Measurements from ENCODE around the gene CCL18.
"Not testable (repeated sequence)": the region's sequence is repeated elsewhere in the genome, so short reads cannot be mapped to it uniquely, and the experiment has no call there.

CCL18 gene

DNA sequence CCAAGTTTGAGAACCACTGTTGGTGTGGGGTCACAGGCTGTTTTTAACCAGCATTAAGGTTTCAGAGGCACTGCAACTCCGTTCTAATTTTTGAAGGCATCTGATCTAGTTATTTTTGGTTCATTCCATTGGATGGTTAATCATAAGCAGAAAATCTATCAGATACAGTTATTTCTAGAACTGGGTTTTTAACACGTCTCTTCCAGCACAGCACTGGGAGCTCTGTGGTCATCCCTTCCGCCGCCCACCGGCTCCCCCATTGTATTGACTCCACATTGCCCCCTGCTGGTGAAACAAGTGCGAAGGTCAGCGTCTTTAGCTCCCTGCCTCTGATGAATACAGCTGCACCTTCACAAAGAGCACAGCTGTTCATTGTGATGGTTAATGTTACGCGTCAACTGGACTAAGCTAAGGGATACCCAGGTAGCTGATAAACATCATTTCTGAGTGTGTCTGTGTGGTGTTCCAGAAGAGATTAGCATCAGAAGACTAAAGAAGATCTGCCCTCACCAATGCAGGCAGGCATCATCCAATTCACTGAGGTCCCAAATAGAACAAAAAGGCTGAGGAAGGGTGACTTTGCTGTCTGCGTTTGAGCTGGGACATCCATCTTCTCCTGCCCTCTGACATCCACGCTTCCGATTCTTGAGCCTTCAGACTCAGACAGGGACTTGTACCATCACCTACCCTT lies 8.5 kb downstream of the CCL18 start:
- DNase-seq: peak; percentile 13

DNA sequence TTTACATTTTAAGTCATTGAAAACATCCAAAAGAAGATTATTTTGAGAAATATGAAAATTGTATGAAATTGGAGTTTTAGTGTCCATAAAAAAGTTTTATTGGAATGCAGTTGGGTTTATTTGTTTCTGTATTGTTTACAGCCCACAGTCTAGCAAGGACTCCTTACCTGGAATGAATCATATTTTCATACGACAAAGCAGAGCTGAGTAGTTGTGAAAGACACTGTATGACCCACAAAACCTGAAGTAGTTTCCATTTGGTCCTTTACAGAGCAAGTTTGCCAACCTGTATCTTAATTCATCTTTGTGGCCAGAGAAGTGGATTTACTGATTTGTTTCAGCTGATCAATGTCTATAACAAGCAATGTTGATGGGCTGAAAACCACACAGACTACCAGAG lies 10.3 kb downstream of the CCL18 start:
- no peak for DNase-seq

DNA sequence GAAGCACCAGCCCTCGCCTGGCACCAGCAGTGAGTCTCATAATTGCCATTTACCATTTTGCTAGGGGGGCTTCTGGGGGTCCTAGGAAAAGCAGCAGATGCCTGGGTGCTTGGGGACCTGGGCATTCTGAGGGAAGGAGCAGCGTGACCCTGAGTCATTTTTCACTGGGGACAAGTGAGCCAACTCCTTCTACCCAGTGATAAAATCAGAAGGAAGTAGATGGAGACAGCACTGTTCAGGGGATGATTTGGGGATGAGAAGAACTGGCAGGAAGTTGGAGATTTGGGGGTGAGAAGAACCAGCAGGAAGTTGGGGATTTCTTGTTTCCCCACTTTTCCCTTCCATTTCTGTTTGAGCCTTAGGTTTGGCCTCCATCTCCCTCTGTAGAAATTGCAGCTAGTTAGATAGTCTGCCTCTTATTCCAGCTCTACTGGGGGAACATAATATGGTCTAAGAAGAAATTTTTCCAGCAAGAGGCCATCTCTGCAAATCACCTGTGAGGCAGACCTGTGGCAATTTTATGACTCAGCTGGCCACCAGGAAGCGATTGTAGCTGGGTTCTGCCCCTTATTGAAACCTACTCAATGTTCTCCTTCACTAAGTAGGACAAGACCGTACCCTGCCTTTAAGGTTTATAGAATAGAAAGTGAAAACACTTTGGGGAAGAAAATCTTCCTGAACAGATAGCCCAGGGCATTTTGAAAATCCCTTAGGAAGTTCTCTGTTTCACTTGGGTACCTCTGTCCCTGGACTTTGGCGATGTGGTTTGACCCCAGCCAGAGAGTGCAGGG lies 17.8 kb downstream of the CCL18 start:
- not testable (repeated sequence) for DNase-seq

DNA sequence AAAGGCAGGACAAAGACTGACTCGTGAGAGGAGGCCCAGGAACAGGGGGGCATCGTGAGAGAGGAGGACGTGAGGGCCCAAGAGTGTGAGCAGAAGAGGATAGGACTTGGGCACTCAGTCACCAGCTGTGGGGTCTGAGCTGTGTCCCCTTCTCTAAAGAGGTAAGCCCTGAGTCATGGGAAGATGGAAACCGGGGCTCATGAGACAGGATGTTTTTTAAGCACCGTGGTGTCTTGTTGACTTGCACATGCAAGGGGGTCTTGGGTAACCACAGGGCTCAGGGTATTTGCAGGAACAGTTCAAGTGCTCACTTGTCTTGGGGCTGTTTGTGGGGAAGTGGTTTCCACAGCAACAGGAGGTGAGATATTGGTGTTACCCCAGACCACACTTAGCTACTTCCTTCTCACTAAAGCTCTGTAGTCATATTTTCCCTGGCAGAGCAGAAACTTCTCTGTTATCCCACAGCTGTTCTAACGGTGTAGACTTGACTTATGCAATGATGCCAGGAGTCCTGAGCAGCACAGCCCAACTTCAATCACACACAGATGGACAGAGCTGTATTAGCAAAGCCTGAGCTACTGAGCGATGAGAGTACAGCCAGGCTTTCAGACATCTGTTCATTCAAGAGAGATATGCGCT lies 18.5 kb downstream of the CCL18 start:
- DNase-seq: not testable (repeated sequence)

DNA sequence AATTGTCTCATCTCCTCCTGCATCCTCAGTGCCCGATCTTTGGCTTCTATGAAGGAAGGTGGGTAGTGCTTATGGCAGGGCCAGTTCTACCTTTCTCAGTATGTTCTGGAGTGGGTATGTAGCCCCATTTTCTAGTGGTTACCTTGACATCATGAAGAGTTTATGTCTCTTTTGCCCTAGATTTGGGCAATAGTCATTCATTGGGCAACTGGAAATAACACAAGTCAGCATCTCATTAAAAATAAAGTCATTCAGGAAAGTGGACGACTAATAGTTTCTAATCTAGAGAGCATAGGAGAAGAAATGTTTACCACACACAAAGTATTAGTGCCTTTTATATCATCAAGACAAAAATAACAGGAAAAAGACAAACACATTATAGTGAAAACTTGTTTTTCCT lies 19.6 kb downstream of the CCL18 start:
- DNase-seq: not testable (repeated sequence)

DNA sequence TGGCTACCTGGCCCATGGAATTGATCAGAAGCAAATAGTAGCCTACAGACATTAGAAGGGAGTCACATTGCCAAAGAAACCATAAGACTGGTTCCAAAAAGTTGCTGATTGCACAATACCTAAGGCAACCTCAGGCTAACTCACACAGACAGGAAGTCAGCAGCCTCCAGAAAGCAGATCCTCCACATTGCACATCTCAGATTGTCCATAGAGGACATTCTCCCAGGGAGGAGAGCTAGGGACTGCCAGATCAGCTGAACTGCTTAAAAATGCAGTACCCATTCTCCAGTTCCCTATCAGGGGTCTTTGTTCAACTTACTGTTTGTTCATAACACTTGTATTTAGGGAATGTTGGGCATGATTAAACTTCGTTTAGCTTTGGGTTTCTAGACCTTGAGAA lies 21.7 kb downstream of the CCL18 start:
- no peak for DNase-seq

DNA sequence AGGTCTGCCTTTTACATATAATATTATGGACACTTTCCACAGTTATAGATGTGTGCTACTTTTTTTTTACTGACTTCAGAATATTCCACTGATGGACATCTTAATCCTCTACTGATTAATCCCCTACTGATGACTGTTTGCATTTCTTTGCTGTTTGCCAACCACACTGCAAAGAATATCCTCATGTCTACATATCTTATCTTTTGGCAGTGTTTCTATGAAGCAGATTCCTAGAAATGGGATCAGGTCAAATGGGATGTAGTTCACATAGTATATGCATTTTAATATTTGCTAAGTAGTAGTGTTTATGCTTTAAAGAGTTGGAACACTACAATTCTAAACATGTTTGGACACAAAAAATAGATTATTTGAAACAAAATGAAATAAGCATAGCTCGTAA lies 22.7 kb downstream of the CCL18 start:
- DNase-seq: no peak

DNA sequence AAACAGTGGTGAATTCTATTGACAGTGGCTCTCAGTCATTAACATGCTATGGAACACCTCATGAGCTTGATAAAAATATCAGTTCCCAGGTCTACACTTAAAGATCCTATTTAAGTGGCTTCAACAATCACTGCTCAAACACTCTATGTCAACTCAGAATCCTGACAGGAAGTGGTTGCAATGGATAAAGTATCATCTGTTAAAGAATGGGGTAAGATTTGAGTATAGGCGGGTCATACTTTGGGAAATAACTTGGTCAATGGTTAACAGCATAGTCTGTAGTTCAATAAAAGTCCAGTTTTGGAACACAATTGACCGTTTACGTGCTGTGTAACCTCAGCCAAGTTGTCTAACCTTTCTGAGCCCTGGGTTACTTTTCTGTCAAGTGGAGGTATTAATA lies 23.4 kb downstream of the CCL18 start:
- DNase-seq: not testable (repeated sequence)

DNA sequence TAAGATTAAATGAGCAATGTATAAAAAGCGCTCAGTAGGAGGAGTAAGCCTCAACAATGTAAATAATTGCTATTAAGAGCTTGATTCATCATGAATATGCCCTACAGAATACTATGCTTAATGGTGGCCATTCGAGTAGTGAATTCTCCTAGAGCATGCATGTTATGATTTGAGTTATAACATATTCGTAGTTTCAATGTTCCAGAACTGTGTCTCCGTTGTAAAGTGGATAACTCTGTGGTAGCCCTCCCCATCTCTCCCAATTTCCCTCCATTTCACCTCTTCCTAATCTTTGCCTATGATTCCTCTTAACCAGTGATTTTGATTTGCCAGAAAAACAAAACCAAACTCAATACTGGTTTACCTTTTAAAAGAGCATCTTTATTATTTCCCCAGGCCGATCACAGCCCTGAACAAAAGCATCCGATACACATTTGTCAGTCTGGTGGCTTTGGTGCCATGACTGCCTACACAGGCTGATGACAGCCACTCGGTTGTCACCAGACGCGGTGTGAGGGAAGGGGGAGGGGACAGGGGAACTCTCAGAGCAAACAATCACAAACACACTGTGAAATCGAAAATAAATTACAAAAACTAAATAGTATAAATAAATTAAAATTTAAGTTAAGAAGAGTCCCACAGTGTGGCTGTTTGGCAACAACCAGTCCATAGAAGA lies 24.0 kb downstream of the CCL18 start:
- not testable (repeated sequence) for DNase-seq

DNA sequence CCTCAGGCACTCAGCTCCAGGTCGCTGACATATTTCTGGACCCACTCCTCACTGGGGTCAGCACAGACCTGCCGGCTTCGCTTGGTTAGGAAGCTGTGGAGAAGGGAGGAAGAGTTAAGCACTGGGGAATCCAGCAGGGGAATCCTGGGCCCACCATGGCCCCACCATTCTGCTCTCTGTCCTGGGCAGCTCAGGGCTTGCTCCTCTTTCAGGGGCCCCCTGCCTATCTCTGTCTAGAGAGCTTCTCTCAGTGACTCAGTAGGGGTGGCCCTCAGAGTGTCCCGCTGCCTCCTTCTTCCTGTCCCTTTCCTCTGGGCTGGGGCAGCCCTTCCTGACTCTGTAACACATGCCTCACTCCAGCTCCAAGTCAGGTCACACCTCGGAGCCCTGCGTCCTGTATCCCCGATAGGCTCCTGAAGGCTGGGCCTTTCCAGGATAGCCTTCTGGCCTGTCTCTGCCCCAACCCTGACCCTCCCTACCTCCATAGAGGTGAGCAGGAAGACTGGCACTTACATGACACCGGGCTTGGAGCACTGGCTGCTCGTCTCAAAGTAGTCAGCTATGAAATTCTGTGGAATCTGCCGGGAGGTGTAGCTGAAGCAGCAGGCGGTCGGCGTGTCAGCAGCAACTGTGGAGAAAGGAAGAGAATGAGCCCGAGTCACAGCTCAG lies 24.7 kb downstream of the CCL18 start:
- no peak for DNase-seq

DNA sequence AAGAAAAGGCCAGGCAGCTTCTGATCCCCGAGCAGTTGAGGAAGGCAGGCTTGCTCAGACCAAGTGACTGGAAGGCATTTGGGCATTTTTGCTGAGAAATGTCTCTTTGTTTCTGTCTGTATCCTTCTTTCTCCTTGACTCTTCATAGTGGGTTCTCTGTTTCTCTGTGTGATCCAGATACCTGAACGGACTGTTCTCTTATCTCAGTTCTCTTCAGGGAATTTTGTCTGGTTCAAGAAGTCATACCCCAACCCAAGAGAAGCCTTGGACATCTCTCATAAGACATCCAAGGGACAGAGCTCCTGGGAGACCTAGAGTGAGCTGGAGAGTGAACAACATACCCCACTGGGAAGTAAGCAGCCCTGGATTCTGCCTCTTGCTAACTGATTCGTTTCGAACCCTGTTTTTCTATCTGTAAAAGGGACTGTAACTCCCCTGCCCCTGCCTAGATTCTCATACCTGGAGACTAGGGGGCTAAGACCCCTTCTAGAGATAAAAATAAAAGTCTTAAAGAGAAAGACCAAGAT lies 25.3 kb downstream of the CCL18 start:
- DNase-seq: no peak

DNA sequence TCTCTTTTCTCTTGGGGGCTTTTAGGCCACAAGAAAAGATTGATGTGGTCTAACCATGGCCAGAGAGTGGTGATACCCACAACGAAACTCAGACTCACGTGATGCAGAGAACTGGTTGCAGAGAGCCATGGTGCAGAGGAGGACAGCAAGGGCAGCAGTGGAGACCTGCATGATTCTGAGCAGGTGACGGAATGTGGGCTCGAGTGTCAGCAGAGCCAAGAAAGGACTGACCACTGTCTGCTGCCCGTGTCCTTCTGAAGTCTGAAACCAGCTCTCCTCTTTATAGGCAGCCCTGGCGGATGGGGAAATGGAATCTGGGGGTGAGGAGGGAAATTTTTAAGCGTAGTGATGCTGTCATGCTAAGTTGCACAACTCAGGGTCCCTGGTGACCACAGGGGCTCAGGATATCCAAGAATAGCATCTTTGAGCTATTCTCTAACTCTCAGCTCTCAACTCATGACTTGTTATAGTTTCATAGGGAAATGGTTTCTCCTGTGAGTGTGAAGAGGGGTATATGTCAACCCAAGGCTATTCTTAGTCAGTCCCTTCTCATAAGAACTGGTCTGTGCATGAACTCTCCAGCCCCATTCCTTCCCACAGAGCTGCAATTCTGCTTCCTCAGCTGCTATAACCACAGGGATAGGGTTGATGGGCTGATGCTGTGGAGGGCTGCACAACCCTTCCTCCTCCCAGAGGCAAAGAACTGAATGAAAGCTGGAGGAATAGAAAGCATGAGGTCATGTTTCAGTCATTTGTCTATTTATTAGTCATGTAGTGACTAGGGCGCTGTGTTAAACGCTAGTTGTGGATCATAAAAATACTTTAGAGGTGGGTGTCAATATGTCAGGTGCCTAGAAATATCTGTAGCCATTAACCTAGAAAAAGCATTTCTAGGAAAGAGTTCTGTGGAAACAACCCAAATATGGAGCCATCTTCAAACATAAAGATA lies 26.1 kb downstream of the CCL18 start, which contains the start of gene CCL3:
CCL3 (minus strand) TSS at position 256 of the 949 bp plus-strand sequence; CDS start at position 171, 85 bp downstream.
- DNase-seq: no peak

DNA sequence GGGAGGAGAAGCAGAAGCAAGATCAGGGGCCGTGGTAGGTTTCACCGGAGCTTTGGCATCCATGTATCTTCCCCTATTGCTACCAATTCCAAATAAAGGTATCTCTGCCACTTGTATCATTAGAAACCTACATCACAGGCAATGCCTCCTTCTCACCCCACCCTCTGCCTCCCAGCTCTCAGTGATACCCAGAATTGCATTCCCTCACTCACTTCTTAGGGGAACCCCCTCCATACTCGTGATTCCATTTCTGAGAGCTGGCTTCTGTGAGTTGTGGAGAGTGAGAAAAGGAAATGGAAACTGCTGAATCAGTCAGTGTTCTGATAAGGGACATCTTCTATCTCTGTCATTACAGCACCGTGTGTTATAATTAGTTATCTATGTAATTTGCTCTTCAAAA lies 28.2 kb downstream of the CCL18 start:
- DNase-seq: no peak

DNA sequence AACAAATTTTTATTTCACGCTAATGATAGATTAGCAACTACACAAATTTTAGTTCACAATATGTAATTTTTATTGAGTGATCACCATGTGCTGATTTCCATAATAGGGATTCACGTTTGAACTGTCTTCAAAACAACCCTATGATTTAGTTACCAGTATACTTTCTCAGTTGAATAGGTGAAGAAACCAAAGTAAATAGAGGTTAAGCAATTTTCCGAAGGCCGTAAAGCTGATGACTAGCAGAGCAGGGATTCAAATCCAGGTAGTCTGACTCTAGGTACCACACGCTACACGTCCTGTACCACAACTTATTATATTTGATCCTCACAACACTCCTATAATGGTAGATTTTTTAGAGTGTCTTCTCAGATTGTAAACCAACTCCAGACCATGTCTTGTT lies 28.6 kb downstream of the CCL18 start:
- not testable (repeated sequence) for DNase-seq

DNA sequence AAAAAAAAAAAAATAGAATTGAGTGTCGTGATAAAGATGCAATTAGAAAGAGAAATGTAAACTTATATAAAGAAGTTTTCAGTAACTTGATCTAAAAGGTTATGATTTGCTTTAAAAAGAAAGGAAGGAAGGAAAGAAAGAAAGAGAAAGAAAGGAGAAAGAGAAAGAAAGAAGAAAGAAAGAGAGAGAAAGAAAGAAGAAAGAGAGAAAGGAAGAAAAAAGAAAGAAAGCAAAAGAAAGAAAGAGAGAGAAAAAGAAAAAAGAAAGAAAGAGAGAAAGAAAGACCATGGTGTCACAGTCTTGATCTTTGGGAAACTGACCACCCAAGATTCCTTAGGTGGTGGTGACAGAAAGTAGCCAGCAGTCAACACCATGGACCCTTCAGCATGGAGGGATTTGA lies 30.2 kb downstream of the CCL18 start:
- no peak for DNase-seq

DNA sequence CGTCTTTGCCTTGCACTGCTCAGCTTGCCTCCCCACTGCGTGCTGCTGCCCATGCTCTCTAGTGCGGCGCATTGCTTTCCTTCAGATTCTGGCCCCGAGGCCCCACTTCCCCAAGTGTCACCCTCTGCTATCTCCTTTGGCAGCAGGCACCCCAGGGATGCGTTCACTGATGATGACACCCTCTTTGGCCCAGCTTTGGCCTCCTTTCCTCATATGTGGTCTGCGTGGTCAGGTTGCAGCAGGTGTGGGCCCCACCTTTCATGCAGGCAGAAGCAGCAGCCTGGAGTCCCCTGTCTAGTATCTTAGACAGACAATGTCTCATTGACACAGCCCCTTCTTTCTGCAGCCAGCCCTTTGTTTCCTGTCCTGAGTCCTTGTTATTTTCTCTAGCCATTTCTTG lies 30.7 kb downstream of the CCL18 start:
- no peak for DNase-seq

DNA sequence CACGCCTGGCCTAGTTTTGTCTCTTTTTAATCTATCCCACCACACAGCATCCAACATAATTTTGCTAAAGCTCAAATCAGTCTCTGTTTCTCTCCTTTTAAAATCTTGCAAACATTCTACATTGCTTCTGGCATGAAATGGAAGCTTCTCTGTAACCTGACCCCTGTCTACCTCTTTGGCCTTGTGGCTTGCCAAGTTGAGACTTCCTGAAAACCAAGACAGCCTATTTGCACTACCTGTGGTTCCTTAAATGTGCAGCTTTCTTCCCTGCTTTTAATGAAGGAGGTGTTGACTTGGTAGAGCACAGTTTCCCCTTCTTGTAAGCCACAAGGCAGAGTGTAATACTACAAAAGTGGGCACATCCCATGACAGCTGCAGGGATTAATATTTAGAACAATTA lies 31.9 kb downstream of the CCL18 start:
- no peak for DNase-seq

DNA sequence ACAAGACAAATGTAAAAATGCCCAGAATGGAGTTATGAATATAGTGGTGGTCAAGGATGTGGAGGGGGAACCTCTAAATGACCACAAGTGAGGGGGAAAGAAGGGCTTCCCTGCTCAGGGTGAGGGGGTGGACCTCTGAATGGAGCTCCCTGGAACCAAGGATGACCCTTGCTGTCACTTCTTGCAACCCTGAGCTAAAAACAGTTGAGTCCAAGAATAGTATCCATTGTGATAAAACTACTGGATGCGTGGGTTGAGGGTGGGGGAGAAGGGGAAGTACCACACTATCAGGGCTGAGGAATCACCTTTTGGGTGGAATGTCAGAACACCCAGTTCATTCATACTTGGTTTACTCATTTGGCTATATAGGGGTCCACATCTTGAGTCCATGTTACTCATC lies 34.9 kb downstream of the CCL18 start:
- not testable (repeated sequence) for DNase-seq

DNA sequence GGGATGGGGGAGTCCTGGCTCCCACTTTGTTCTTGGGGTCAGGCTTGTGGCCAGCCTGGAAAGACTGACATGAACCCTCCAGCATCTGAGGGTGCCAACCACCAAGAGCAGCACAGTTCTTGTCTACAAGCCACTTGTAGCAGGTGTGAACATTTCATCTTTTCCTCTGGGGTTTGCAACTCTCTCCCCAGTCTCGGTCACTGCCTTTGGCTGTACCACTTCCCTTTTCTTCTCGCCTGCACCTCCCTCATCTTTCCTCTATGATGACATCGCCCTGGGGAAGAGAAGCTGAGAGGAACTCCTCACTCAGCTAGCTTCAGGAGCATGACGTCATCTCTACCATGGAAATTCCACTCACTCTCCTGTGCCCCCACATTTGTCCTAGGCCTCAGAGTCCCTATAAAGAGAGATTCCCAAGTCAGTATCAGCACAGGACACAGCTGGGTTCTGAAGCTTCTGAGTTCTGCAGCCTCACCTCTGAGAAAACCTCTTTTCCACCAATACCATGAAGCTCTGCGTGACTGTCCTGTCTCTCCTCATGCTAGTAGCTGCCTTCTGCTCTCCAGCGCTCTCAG lies 39.4 kb downstream of the CCL18 start, which contains the start of gene CCL4:
CCL4 (plus strand) TSS at position 427 of the 575 bp plus-strand sequence; CDS start at position 506, 79 bp downstream.
- DNase-seq: not testable (repeated sequence)

DNA sequence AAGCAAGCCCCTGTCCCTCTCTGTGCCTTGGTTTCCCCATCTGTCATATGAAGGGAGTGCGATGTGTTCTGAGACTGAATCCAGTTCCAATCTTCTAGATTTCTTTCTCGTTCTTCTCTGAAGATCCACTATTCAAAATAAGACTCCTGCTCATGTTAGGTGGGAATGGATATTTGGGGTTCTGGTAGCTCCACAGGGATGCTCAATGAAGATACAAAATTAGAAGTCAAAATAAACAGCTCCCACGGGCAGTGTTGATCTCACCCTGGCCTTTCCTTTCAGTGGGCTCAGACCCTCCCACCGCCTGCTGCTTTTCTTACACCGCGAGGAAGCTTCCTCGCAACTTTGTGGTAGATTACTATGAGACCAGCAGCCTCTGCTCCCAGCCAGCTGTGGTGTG lies 40.2 kb downstream of the CCL18 start:
- not testable (repeated sequence) for DNase-seq
